Loucy (cell line): ENCODE data around the gene FNDC7.

Experiments
- H2AFZ ChIP-seq: fragments of 200-600 bp; sonication (generic); 2 replicates; pipeline ENCODE4 v1.6.0; 2016; ENCODE audit warnings: antibody characterized with exemption, mild to moderate bottlenecking, low read length, moderate library complexity
- H3F3A ChIP-seq: fragments of 200-600 bp; 2 replicates; pipeline ENCODE4 v1.6.0; 2016; ENCODE audit warnings: antibody characterized with exemption, low read depth, mild to moderate bottlenecking
- H3K27me3 ChIP-seq: fragments of 200-600 bp; sonication (generic); 2 replicates; pipeline ENCODE4 v1.6.1; 2014; ENCODE audit warnings: low read length, mild to moderate bottlenecking; ENCODE audit not compliant: insufficient read depth, poor library complexity, severe bottlenecking
- H3K36me3 ChIP-seq: fragments of 200-600 bp; sonication (generic); 2 replicates; pipeline ENCODE4 v1.6.1; 2016; ENCODE audit warnings: low read length; ENCODE audit not compliant: insufficient read depth
- H3K4me1 ChIP-seq: fragments of 200-600 bp; sonication (generic); 2 replicates; pipeline ENCODE4 v1.5.1; 2014; ENCODE audit warnings: low read length, mild to moderate bottlenecking; ENCODE audit not compliant: insufficient read depth, poor library complexity, severe bottlenecking
- H3K4me2 ChIP-seq: fragments of 200-600 bp; sonication (generic); 2 replicates; pipeline ENCODE4 v1.6.0; 2014; ENCODE audit warnings: antibody characterized with exemption, low read length, low read depth, mild to moderate bottlenecking; ENCODE audit not compliant: poor library complexity, severe bottlenecking
- H3K4me3 ChIP-seq: fragments of 200-600 bp; sonication (generic); 2 replicates; pipeline ENCODE4 v1.5.1; 2014; ENCODE audit warnings: low read length, mild to moderate bottlenecking, mixed read lengths; ENCODE audit not compliant: poor library complexity, severe bottlenecking
- H3K79me2 ChIP-seq: fragments of 200-600 bp; sonication (generic); 2 replicates; pipeline ENCODE4 v1.6.1; 2014; ENCODE audit warnings: low read length; ENCODE audit not compliant: insufficient read depth
- H3K9ac ChIP-seq: fragments of 200-600 bp; sonication (generic); 2 replicates; pipeline ENCODE4 v1.6.0; 2014; ENCODE audit warnings: mild to moderate bottlenecking, low read depth, low read length, moderate library complexity; ENCODE audit not compliant: poor library complexity, severe bottlenecking
- H3K9me2 ChIP-seq: fragments of 200-600 bp; sonication (generic); replicated peaks from 2 replicates; pipeline ENCODE4 v1.6.1; 2016; ENCODE audit warnings: low read depth, low read length, mixed read lengths
- H3K9me3 ChIP-seq: fragments of 200-600 bp; sonication (generic); 2 replicates; pipeline ENCODE4 v1.6.1; 2014; ENCODE audit warnings: mild to moderate bottlenecking, antibody characterized with exemption, low read length, low read depth; ENCODE audit not compliant: insufficient read depth
- H4K20me1 ChIP-seq: fragments of 200-600 bp; sonication (generic); 2 replicates; pipeline ENCODE4 v1.6.0; 2014; ENCODE audit warnings: antibody characterized with exemption, low read length, mild to moderate bottlenecking; ENCODE audit not compliant: insufficient read depth, poor library complexity, severe bottlenecking
- EZH2phosphoT487 ChIP-seq: fragments of 200-600 bp; IDR thresholded peaks from 2 replicates; pipeline ENCODE4 v1.6.1; 2018; ENCODE audit warnings: antibody characterized with exemption, mild to moderate bottlenecking, moderate library complexity, borderline replicate concordance
- TF ChIP-seq, protein P1 (sequence below): fragments of 200-600 bp; sonication (generic); conservative IDR thresholded peaks from 2 replicates; pipeline ENCODE4 v1.5.1; 2014; ENCODE audit warnings: mild to moderate bottlenecking, antibody characterized with exemption, low read length

FNDC7 gene

DNA sequence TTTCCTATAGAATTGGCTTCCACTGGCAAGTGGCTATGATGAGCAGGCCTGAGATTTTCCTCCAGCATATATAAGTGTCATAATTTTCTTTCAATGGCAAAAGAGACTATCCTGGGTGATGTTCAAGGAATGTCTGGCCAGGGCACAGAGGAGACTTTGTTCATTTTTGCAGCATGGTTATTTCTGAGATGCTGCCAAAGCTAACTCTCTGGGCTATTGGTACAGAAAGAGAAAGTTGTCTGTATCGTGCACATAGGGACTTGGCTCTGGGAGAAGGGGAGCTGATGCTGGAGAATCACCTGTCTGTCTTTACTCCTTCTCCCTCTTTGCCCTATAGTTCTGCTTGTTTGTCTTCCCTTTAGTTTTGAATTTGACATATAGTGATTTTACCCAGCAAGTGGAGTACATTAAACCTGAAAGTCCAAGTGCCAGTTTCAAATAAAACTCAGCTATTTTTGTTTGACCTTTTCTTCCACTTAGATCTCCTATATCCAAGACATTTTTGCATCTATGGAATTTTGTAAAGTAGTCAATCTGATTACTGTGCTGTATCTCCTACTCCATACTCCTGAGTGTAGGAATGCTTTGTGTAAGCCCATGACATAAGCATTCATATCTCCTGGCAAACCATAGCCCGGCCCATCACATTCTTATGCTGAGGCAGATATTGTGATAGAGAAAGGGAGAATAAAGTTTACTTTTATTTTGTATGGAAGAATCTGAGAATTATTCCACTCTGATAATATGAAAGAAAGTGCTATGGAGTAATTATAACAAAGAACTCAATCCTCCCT, 3.9 kb downstream of the FNDC7 start:
- Histone ChIP-seq H3K4me3 (no peak overlapping the region), H3K4me1 (no peaks in the 10 kb centered on the region), H2AFZ (no peak overlapping the region), H3F3A (no peaks in the 10 kb centered on the region), H3K9ac (no peak overlapping the region), H3K9me2 (no peaks in the 10 kb centered on the region), H4K20me1 (no peaks in the 10 kb centered on the region), H3K4me2 (no peak overlapping the region), H3K9me3 (no peaks in the 10 kb centered on the region), H3K79me2 (no peaks in the 10 kb centered on the region), H3K27me3 (no peaks in the 10 kb centered on the region), H3K36me3 (no peaks in the 10 kb centered on the region)
- TF ChIP-seq EZH2phosphoT487: no peak
- TF ChIP-seq, protein P1, sequence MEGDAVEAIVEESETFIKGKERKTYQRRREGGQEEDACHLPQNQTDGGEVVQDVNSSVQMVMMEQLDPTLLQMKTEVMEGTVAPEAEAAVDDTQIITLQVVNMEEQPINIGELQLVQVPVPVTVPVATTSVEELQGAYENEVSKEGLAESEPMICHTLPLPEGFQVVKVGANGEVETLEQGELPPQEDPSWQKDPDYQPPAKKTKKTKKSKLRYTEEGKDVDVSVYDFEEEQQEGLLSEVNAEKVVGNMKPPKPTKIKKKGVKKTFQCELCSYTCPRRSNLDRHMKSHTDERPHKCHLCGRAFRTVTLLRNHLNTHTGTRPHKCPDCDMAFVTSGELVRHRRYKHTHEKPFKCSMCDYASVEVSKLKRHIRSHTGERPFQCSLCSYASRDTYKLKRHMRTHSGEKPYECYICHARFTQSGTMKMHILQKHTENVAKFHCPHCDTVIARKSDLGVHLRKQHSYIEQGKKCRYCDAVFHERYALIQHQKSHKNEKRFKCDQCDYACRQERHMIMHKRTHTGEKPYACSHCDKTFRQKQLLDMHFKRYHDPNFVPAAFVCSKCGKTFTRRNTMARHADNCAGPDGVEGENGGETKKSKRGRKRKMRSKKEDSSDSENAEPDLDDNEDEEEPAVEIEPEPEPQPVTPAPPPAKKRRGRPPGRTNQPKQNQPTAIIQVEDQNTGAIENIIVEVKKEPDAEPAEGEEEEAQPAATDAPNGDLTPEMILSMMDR: no peak

DNA sequence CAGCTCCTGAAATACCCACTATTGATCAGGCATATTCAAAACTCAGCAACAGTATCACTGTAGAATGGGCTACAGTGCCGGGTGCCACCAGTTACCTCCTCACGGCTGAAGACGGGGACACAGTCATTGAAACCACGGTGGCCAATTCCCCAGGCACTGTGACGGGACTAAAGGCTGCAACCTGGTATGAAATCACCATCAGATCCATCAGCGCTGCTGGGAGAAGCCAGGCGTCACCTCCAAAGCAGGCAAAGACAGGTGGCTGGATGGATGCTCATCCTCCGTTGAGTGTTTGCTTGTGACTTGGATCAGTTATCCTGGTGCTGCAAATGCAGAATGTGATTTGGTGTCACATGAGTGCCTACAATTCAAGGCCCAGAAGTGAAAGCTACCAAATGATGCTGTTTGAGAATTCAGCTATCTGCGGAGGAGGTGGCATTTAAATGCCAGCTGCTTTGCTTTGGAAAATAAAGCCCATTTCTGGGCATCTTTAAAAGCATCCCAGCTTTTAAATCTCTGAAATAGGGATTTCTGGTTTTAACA, 5.1 kb downstream of the FNDC7 start:
- no peak overlapping the region for H3K9ac ChIP-seq
- H3K4me1 ChIP-seq: no peaks in the 10 kb centered on the region
- no peak overlapping the region for H2AFZ ChIP-seq
- no peaks in the 10 kb centered on the region for H4K20me1 ChIP-seq
- TF ChIP-seq EZH2phosphoT487: no peak
- TF ChIP-seq, protein P1: no peak
- H3K9me2 ChIP-seq: no peaks in the 10 kb centered on the region
- no peaks in the 10 kb centered on the region for H3K27me3 ChIP-seq
- H3K79me2 ChIP-seq: no peaks in the 10 kb centered on the region
- no peak overlapping the region for H3K4me3 ChIP-seq
- no peak overlapping the region for H3K4me2 ChIP-seq
- no peaks in the 10 kb centered on the region for H3K9me3 ChIP-seq
- no peaks in the 10 kb centered on the region for H3F3A ChIP-seq
- H3K36me3 ChIP-seq: no peaks in the 10 kb centered on the region

DNA sequence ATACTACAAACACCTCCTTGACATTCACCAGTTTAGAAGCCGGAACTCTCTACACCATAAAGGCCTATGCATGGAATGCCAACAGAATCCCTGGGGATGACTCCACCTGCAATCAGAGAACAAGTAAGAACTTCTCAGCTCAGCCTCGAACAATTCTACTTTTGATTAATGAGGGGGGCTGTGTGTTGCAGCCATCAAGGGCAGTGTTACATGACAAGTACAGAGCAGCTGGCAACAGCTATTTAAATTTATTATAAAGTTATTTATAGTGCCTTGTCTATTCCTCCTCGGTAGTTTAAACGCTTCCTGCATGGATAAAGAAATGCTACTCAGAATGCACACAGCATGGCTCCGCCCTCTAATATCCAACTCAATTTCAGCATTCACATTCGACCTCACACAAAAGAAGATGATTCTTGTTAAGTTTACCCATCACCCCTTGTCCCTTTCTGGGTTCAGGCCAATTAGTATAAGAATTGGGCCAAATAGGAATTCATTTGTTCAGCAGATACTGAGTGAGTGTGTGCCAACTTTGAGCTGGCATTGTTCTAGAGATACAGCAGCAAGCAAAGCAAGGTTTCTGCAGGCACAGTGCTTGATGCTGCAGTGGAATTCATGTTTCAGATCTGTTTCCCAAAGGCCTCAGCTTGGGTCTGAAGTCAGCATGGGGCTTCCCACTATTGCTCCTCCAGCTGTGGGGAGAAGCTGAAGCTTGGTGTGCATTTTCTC, 6.4 kb downstream of the FNDC7 start:
- Histone ChIP-seq H2AFZ (no peak overlapping the region), H3K4me2 (no peak overlapping the region), H3K79me2 (no peaks in the 10 kb centered on the region), H3K4me1 (no peaks in the 10 kb centered on the region), H3K27me3 (no peaks in the 10 kb centered on the region), H4K20me1 (no peaks in the 10 kb centered on the region), H3K9me2 (no peaks in the 10 kb centered on the region), H3F3A (no peaks in the 10 kb centered on the region), H3K9me3 (no peaks in the 10 kb centered on the region), H3K4me3 (no peak overlapping the region), H3K36me3 (no peaks in the 10 kb centered on the region), H3K9ac (no peak overlapping the region)
- TF ChIP-seq, protein P1: no peak
- TF ChIP-seq EZH2phosphoT487: no peak
